ENCODE results near the gene ZDHHC18.

DNA sequence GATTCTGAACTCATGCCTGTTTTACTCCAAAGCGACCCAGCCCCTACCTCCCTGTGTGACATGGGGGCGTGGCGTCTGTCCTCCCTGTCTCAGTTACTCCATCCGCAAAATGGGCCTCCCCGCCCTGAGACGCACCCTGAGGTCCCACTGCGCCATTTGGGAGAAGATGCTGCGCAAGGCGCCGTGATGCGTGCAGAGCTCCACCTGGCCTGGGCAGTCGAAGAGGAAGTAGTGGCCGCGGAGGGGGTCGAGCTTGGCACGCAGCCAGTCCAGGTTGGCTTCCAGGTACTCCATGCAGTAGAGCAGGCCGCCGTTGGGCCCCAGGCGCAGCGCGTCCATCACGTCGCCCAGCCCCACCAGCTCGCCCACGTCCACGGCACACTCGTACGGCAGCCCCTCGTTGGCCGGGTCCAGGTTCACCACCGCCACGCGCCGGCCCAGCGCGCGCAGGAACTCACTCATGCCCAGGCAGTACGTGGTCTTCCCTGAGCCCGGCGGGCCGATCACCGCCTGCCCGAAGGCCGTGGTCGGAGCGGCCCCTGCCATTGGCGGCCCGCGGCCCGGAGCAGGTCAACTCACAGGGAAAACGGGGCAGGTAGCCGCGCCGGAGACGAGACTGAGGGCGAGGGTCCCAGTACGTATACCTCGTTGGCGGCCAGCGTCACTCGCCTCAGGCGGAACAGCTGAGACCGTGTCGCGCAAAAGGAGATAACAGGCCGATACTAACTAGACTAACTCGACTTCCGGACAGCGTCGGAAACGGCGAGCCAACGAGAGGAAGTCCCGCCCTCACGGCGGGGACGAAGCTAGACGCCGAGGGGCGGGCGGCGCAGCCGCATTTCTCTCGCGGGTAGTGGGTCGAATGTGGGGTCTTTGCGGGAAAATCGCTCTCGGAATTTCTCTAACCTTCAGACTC is 63.3 kb downstream of the ZDHHC18 start, which contains the start of gene GPN2:
- TF ChIP-seq POLR2A (IDR thresholded peaks at IDR 0.05; ENCODE audit: low read length) = peak; percentile 96
- TF ChIP-seq GATA1 (IDR thresholded peaks at IDR 0.05; ENCODE audit: low read depth, low read length) = no peak
